H1 (cell line): ENCODE data around the gene OXER1. TPM values are rescaled to one million over a fixed set of nuclear protein-coding genes. Genes with fewer than 3 reads are reported as not detected.

ENCODE experiments used
- CTCF ChIA-PET: fragments of 300-600 bp; sonication (Branson Sonifier 250); formaldehyde crosslinking; loops from one replicate; lab custom pipeline; 2021; ENCODE audit not compliant: partially characterized antibody; lab: Charles Lee
- POLR2A ChIA-PET: fragments of 300-600 bp; sonication (Branson Sonifier 250); formaldehyde crosslinking; loops from one replicate; lab custom pipeline; 2021; ENCODE audit warnings: inconsistent platforms; ENCODE audit not compliant: partially characterized antibody; lab: Charles Lee
- DNase-seq, 2 experiments: peaks; one replicate each; pipeline versions ENCODE4 v3.0.0 to v3.0.0-alpha.2; 2010 to 2022; ENCODE audit warnings: low spot score in 2 of 2, low read depth in 1 of 2, mixed read lengths in 1 of 2
- FAIRE-seq: peaks from 2 replicates; lab custom pipeline; 2011; peaks lifted over from hg19 to GRCh38; lab: Jason Lieb, UNC
- H2AFZ ChIP-seq: 2 replicates; pipeline ENCODE4 v1.8.1; 2012; ENCODE audit warnings: low read length, inconsistent platforms
- H2AK5ac ChIP-seq: 2 replicates; pipeline ENCODE4 v1.6.1; 2013; ENCODE audit warnings: low read depth, low read length
- H2BK120ac ChIP-seq: replicated peaks from 2 replicates; pipeline ENCODE3; 2013; ENCODE audit warnings: low read depth, low read length, inconsistent platforms
- H2BK12ac ChIP-seq: 2 replicates; pipeline ENCODE4 v1.6.1; 2013; ENCODE audit warnings: low read depth, low read length
- H2BK15ac ChIP-seq: 2 replicates; pipeline ENCODE4 v1.6.1; 2013; ENCODE audit warnings: low read length
- H2BK20ac ChIP-seq: 2 replicates; pipeline ENCODE4 v1.6.1; 2013; ENCODE audit warnings: low read length
- H2BK5ac ChIP-seq: 2 replicates; pipeline ENCODE4 v1.6.1; 2013; ENCODE audit warnings: low read depth, low read length
- H3K14ac ChIP-seq: 2 replicates; pipeline ENCODE4 v1.6.1; 2013; ENCODE audit warnings: inconsistent platforms; ENCODE audit not compliant: insufficient read length
- H3K18ac ChIP-seq: 2 replicates; pipeline ENCODE4 v1.6.1; 2013; ENCODE audit warnings: low read length; ENCODE audit errors: extremely low read depth
- H3K23ac ChIP-seq: 2 replicates; pipeline ENCODE4 v1.6.1; 2013; ENCODE audit warnings: inconsistent platforms; ENCODE audit not compliant: insufficient read length
- H3K23me2 ChIP-seq: 2 replicates; pipeline ENCODE4 v1.6.1; 2013; ENCODE audit warnings: low read depth, low read length
- H3K27ac ChIP-seq: 2 replicates; pipeline ENCODE4 v1.6.1; 2011; ENCODE audit warnings: low read depth, low read length, inconsistent platforms
- H3K27me3 ChIP-seq, 4 experiments: replicated peaks in 1 of 4; 1 replicate in 1 of 4; 2 replicates in 3 of 4; pipeline versions ENCODE4 v1.6.1 to v1.8.1; 2011 to 2013; ENCODE audit warnings: low read length in 3 of 4, mild to moderate bottlenecking in 3 of 4, inconsistent platforms in 2 of 4, mixed read lengths in 2 of 4, moderate library complexity in 1 of 4; ENCODE audit not compliant: control insufficient read depth in 3 of 4, insufficient read depth in 3 of 4; ENCODE audit errors: extremely low read depth in 1 of 4
- H3K36me3 ChIP-seq, 4 experiments: 2 replicates each; pipeline versions ENCODE4 v1.6.1 to v1.8.1; 2011 to 2013; ENCODE audit warnings: mild to moderate bottlenecking in 4 of 4, low read length in 3 of 4, moderate library complexity in 2 of 4, control low read depth in 1 of 4, inconsistent platforms in 1 of 4; ENCODE audit not compliant: insufficient read depth in 4 of 4, control insufficient read depth in 2 of 4
- H3K4ac ChIP-seq: replicated peaks from 2 replicates; pipeline ENCODE3; 2013; ENCODE audit warnings: low read length, low read depth, mixed read lengths, inconsistent platforms; ENCODE audit not compliant: insufficient read length
- H3K4me1 ChIP-seq, 4 experiments: replicated peaks in 1 of 4; 1 replicate in 1 of 4; 2 replicates in 3 of 4; pipeline versions ENCODE4 v1.6.1 to v1.8.1; 2011 to 2013; ENCODE audit warnings: low read length in 3 of 4, inconsistent platforms in 2 of 4, mixed read lengths in 1 of 4; ENCODE audit not compliant: insufficient read depth in 4 of 4, control insufficient read depth in 3 of 4
- H3K4me2 ChIP-seq, 2 experiments: 2 replicates each; pipeline versions ENCODE4 v1.6.1 to v1.8.1; 2011 to 2013; ENCODE audit warnings: low read depth in 2 of 2, low read length in 2 of 2, control low read depth in 1 of 2, inconsistent platforms in 1 of 2, mild to moderate bottlenecking in 1 of 2; ENCODE audit not compliant: insufficient read depth in 1 of 2
- H3K4me3 ChIP-seq, 4 experiments: fragments of 200-600, 300-600 bp in 1 of 4; sonication (generic), shearing (Covaris generic), sonication (Bioruptor Twin) in 1 of 4; 2 replicates each; pipeline versions ENCODE4 v1.5.1 to v1.8.1; 2011 to 2016; ENCODE audit warnings: low read length in 4 of 4, low read depth in 3 of 4, control low read depth in 2 of 4, inconsistent platforms in 2 of 4, mild to moderate bottlenecking in 2 of 4, mixed read lengths in 1 of 4, moderate library complexity in 1 of 4; ENCODE audit not compliant: insufficient read depth in 2 of 4; ENCODE audit errors: extremely low read depth in 1 of 4
- H3K56ac ChIP-seq: replicated peaks from 2 replicates; pipeline ENCODE3; 2013; ENCODE audit warnings: low read depth, mild to moderate bottlenecking, mixed read lengths, low read length, inconsistent platforms; ENCODE audit not compliant: insufficient read length
- H3K79me1 ChIP-seq: 2 replicates; pipeline ENCODE4 v1.6.1; 2013; ENCODE audit warnings: low read depth, low read length, control low read depth
- H3K79me2 ChIP-seq, 2 experiments: 2 replicates each; pipeline versions ENCODE4 v1.6.1 to v1.8.1; 2012 to 2013; ENCODE audit warnings: low read length in 2 of 2, mild to moderate bottlenecking in 2 of 2, inconsistent platforms in 1 of 2; ENCODE audit not compliant: insufficient read depth in 2 of 2, control insufficient read depth in 1 of 2
- H3K9ac ChIP-seq, 4 experiments: replicated peaks in 1 of 4; 1 replicate in 1 of 4; 2 replicates in 3 of 4; pipeline versions ENCODE4 v1.6.1 to v1.8.1; 2011 to 2013; ENCODE audit warnings: low read depth in 3 of 4, low read length in 3 of 4, control low read depth in 2 of 4, mild to moderate bottlenecking in 2 of 4, moderate library complexity in 2 of 4, inconsistent platforms in 1 of 4; ENCODE audit errors: extremely low read depth in 1 of 4
- H3K9me3 ChIP-seq, 2 experiments: 2 replicates each; pipeline versions ENCODE4 v1.6.1 to v1.8.1; 2012 to 2013; ENCODE audit warnings: mild to moderate bottlenecking in 2 of 2, moderate library complexity in 2 of 2, control low read depth in 1 of 2, inconsistent platforms in 1 of 2, low read depth in 1 of 2, low read length in 1 of 2, mixed read lengths in 1 of 2; ENCODE audit not compliant: insufficient read depth in 2 of 2
- H4K20me1 ChIP-seq, 2 experiments: replicated peaks in 1 of 2; 2 replicates each; pipeline versions ENCODE3 to v1.8.1; 2011 to 2013; ENCODE audit warnings: inconsistent platforms in 2 of 2, low read length in 2 of 2, mild to moderate bottlenecking in 1 of 2; ENCODE audit not compliant: insufficient read depth in 2 of 2, control insufficient read depth in 1 of 2
- H4K5ac ChIP-seq: 2 replicates; pipeline ENCODE4 v1.6.1; 2013; ENCODE audit warnings: low read length, low read depth, mixed read lengths, inconsistent platforms; ENCODE audit not compliant: insufficient read length
- H4K8ac ChIP-seq: 2 replicates; pipeline ENCODE4 v1.8.0; 2013; ENCODE audit warnings: mild to moderate bottlenecking, moderate library complexity, low read length, inconsistent platforms; ENCODE audit not compliant: insufficient read depth; ENCODE audit errors: extremely low read depth
- H4K91ac ChIP-seq: replicated peaks from 2 replicates; pipeline ENCODE3; 2013; ENCODE audit warnings: low read length, mixed read lengths, inconsistent platforms; ENCODE audit not compliant: insufficient read length
- EZH2 ChIP-seq: fragments of 200-600 bp; sonication (generic); IDR thresholded peaks from 2 replicates; pipeline ENCODE4 v1.7.1; 2012; ENCODE audit warnings: low read depth, mild to moderate bottlenecking, moderate library complexity, low read length, inconsistent platforms; ENCODE audit not compliant: severe bottlenecking
- FOSL1 ChIP-seq: IDR thresholded peaks from 2 replicates; pipeline ENCODE4 v1.6.1; 2011; ENCODE audit warnings: mild to moderate bottlenecking, low read depth, low read length, moderate library complexity; ENCODE audit not compliant: insufficient read depth
- HDAC2 ChIP-seq, 2 experiments: fragments of 300-600 bp in 1 of 2; sonication (generic) in 1 of 2; IDR thresholded peaks; 2 replicates each; pipeline ENCODE4 v1.6.1; 2011 to 2012; ENCODE audit warnings: low read depth in 2 of 2, low read length in 2 of 2, mild to moderate bottlenecking in 2 of 2, moderate library complexity in 2 of 2, borderline replicate concordance in 1 of 2, inconsistent platforms in 1 of 2
- HDAC6 ChIP-seq: IDR thresholded peaks from one replicate; pipeline ENCODE4 v1.7.1; 2012; ENCODE audit warnings: low read depth, mild to moderate bottlenecking, inconsistent platforms, low read length, moderate library complexity
- JUN ChIP-seq: IDR thresholded peaks from 2 replicates; pipeline ENCODE4 v1.6.1; 2011; ENCODE audit warnings: low read depth, mild to moderate bottlenecking, improper control_type of control experiment, low read length
- POU5F1 ChIP-seq: IDR thresholded peaks from 2 replicates; pipeline ENCODE4 v1.6.1; 2011; ENCODE audit warnings: low read depth, mild to moderate bottlenecking, low read length, moderate library complexity
- RFX5 ChIP-seq: IDR thresholded peaks from 2 replicates; pipeline ENCODE4 v1.6.1; 2011; ENCODE audit warnings: low read depth, low read length, improper control_type of control experiment, borderline replicate concordance
- SP1 ChIP-seq: IDR thresholded peaks from 2 replicates; pipeline ENCODE4 v1.6.1; 2011; ENCODE audit warnings: low read depth, low read length
- SP2 ChIP-seq: IDR thresholded peaks from 2 replicates; pipeline ENCODE4 v1.6.1; 2012; ENCODE audit warnings: mild to moderate bottlenecking, low read length, inconsistent platforms
- TEAD4 ChIP-seq: IDR thresholded peaks from 2 replicates; pipeline ENCODE4 v1.6.1; 2012; ENCODE audit warnings: low read depth, low read length, inconsistent platforms, mixed read lengths
- YY1 ChIP-seq: IDR thresholded peaks from 2 replicates; pipeline ENCODE4 v1.6.1; 2011; ENCODE audit warnings: low read depth, mild to moderate bottlenecking, low read length
- WGBS, 2 experiments: shearing (Covaris generic) in 1 of 2; methylation state at CpG; one replicate each; pipeline versions ENCODE4 v1.1.6 to v1.1.7; 2013 to 2015; ENCODE audit warnings: low lambda C conversion rate in 2 of 2, mixed read lengths in 2 of 2, inconsistent platforms in 1 of 2, low coverage in 1 of 2, missing lambda C conversion rate in 1 of 2; ENCODE audit not compliant: insufficient replicate concordance in 2 of 2, insufficient coverage in 1 of 2, insufficient read length in 1 of 2; ENCODE audit errors: extremely low coverage in 1 of 2, missing lambda C conversion rate in 1 of 2; 5-methylcytosine and 5-hydroxymethylcytosine counted together
- polyA plus RNA-seq, 7 experiments: library from polyadenylated mRNA; depleted of rRNA in 3 of 7; stranded (reverse) in 5 of 7; unstranded in 2 of 7; fragments of >200 nt in 5 of 7; fragments of 200-250 nt in 2 of 7; gene quantifications; 1 replicate in 5 of 7; 2 replicates in 1 of 7; 4 replicates in 1 of 7; pipeline versions ENCODE4 v1.2.1 to v1.2.3, GENCODE V29; 2011 to 2013; ENCODE audit warnings: missing spikeins in 2 of 7, mixed read lengths in 2 of 7
- total RNA-seq: library from RNA; stranded (reverse); fragmentation: NEBNext Ultra II Directional; extraction: Animal tissue kit (Norgen Biotek cat#: 25700); gene quantifications from 2 replicates; pipeline ENCODE4 v1.2.1, GENCODE V29; 2021

OXER1 gene
- total and polyA plus RNA-seq, 2 of the 8 experiments (the other 6 are each of a cell fraction or from before 2014, with no cell fraction given): 1.2 to 2.9 TPM

DNA sequence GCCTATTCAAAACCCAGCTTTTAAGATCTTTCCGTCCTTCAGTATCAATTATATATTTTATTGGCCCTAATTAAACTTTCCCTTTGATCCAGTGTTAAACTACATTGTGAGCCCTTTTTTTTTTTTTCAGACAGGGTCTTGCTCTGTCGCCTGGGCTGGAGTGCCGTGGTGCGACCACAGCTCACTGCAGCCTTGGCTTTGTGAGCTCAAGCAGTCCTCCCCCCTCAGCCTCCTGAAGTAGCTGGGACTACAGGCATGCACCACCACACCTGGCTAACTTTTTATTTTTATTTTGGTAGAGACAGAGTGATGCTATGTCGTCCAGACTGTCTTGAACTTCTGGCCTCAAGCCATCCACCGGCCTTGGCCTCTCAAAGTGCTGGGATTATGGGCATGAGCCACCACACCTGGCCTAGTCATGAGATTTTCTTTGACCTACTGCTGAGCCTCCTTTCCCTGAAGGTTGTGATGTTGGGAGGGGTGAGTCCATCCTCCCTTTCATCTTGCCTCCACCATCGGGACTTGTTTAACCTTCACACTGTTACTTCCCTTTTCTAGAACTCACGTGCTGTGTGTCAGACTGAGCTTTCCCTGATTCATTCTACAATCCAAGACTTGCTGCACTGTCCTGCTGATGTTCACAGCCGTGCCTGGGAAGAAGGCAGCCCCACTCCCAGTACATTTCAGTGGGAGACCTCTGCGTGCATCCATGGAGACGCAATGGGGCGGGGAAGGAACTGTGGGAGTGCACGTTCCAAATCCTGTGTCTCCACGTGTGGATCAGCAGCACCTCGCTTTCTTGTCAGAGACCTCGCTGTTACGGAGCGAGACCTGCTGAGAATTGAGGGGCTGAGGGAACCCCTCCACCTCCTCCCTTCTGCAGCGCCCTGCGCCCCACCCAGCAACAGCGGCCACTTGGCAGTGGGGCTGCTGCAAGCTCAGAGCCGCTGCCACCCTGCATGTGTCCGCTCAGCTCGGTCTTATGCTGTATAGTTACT, 10.8 kb downstream of the OXER1 start:
- POLR2A ChIA-PET: interaction anchor here (0.7 to 1.3 kb wide), 2 partner anchors 12 to 39 kb away, joined by 3 read pairs; partner anchors contain the start of gene HAAO
- no peaks in the 10 kb centered on the region for H3K9me3 ChIP-seq
- no peak for FAIRE-seq
- CTCF ChIA-PET: interaction anchor here (0.7 to 6.2 kb wide), 7 partner anchors 10 to 175 kb away, joined by 3 to 35 read pairs (median 3); no protein-coding TSS in a partner anchor
- no peaks in the 10 kb centered on the region for H3K23me2 ChIP-seq
- H4K5ac ChIP-seq: no peak overlapping the region
- no peak overlapping the region for H3K56ac ChIP-seq
- DNase-seq: no peak
- H3K27me3 ChIP-seq: no peaks in the 10 kb centered on the region
- no peaks in the 10 kb centered on the region for H3K4me1 ChIP-seq
- peaks cover 0 to 3% (median 0%) of the 10 kb centered on the region in 4 experiments; a peak in 1 of 8 replicates for H3K36me3 ChIP-seq
- no peak overlapping the region for H2BK5ac ChIP-seq
- no peak overlapping the region for H2AK5ac ChIP-seq
- no peak overlapping the region for H3K9ac ChIP-seq
- no peak overlapping the region for H4K91ac ChIP-seq
- H4K8ac ChIP-seq: no peak overlapping the region
- no peaks in the 10 kb centered on the region for H4K20me1 ChIP-seq
- no peak overlapping the region for H3K4me2 ChIP-seq
- H3K27ac ChIP-seq: no peak overlapping the region
- no peaks in the 10 kb centered on the region for H3K79me2 ChIP-seq
- H3K14ac ChIP-seq: no peak overlapping the region
- no peak overlapping the region for H2BK15ac ChIP-seq
- no peak overlapping the region for H3K18ac ChIP-seq
- no peaks in the 10 kb centered on the region for H3K79me1 ChIP-seq
- H2BK120ac ChIP-seq: no peak overlapping the region
- H2BK20ac ChIP-seq: no peak overlapping the region
- no peak overlapping the region for H3K4me3 ChIP-seq
- no peak overlapping the region for H2BK12ac ChIP-seq
- no peak overlapping the region for H3K4ac ChIP-seq
- 89% methylated on average over 24 of the region's 24 CpGs; no CpG with 5 or more reads in 1 of the 2 experiments for WGBS, 2 experiments
- H2AFZ ChIP-seq: no peak overlapping the region
- no peak overlapping the region for H3K23ac ChIP-seq
- TF ChIP-seq FOSL1: no peak
- TF ChIP-seq SP1: no peak
- TF ChIP-seq RFX5: no peak
- TF ChIP-seq JUN: no peak
- TF ChIP-seq YY1: no peak
- no peak for TF ChIP-seq SP2
- TF ChIP-seq HDAC2 (IDR thresholded peaks at IDR 0.05; ENCODE audit: borderline replicate concordance in 1 of 2, low read depth in 2 of 2, low read length in 2 of 2): no peak
- no peak for TF ChIP-seq POU5F1
- no peak for TF ChIP-seq EZH2
- TF ChIP-seq TEAD4: no peak
- no peak for TF ChIP-seq HDAC6
